SK-N-SH (cell line): ENCODE measurements around the gene TSSK2. TPM values are rescaled to one million over a fixed set of nuclear protein-coding genes. Genes with fewer than 3 reads are reported as not detected.

Source experiments
- CTCF ChIA-PET: fragments of 300-600, 350-600 bp; formaldehyde crosslinking; extraction: SDS; loops from one replicate; lab custom pipeline; 2021; lab: Yijun Ruan, JAX
- POLR2A ChIA-PET: fragments of 350-600 bp; sonication (Branson Sonifier 250); formaldehyde crosslinking; extraction: SDS; loops from one replicate; lab custom pipeline; 2020; ENCODE audit warnings: antibody characterized with exemption, inconsistent platforms; lab: Yijun Ruan, JAX
- DNase-seq: peaks from one replicate; pipeline ENCODE4 v3.0.0; 2012
- H2AFZ ChIP-seq: fragments of 200-600 bp; sonication (generic); 2 replicates; pipeline ENCODE4 v1.8.1; 2016; ENCODE audit warnings: antibody characterized with exemption, mild to moderate bottlenecking, low read depth
- H3F3A ChIP-seq: fragments of 200-600 bp; sonication (generic); replicated peaks from 2 replicates; pipeline ENCODE3; 2016; ENCODE audit warnings: antibody characterized with exemption, mild to moderate bottlenecking; ENCODE audit not compliant: insufficient read depth
- H3K27ac ChIP-seq, 2 experiments: fragments of 200-500 bp in 1 of 2; fragments of 200-600 bp in 1 of 2; sonication (Bioruptor generic) in 1 of 2; sonication (generic), shearing (Covaris generic) in 1 of 2; 2 replicates each; pipeline versions ENCODE4 v1.5.1 to v1.6.1; 2014 to 2016; ENCODE audit warnings: low read depth in 2 of 2, inconsistent platforms in 1 of 2, low read length in 1 of 2, mild to moderate bottlenecking in 1 of 2, mixed read lengths in 1 of 2
- H3K27me3 ChIP-seq: fragments of 200-600 bp; sonication (generic), shearing (Covaris generic); 2 replicates; pipeline ENCODE4 v1.6.1; 2016; ENCODE audit warnings: mixed run types; ENCODE audit not compliant: insufficient read depth
- H3K36me3 ChIP-seq, 2 experiments: fragments of 200-500 bp in 1 of 2; fragments of 200-600 bp in 1 of 2; sonication (Bioruptor generic) in 1 of 2; sonication (generic) in 1 of 2; replicated peaks in 1 of 2; 2 replicates each; pipeline versions ENCODE3 to v1.5.1; 2014 to 2016; ENCODE audit warnings: low read length in 1 of 2, mild to moderate bottlenecking in 1 of 2; ENCODE audit not compliant: insufficient read depth in 2 of 2, control insufficient read depth in 1 of 2
- H3K4me1 ChIP-seq, 2 experiments: fragments of 200-500 bp in 1 of 2; fragments of 200-600 bp in 1 of 2; sonication (Bioruptor generic) in 1 of 2; sonication (generic), shearing (Covaris generic) in 1 of 2; 2 replicates each; pipeline versions ENCODE4 v1.5.1 to v1.6.1; 2014 to 2016; ENCODE audit warnings: low read depth in 1 of 2, low read length in 1 of 2, mixed run types in 1 of 2; ENCODE audit not compliant: insufficient read depth in 2 of 2, control insufficient read depth in 1 of 2
- H3K4me2 ChIP-seq: fragments of 200-600 bp; sonication (generic), shearing (Covaris generic); 2 replicates; pipeline ENCODE4 v1.6.1; 2017; ENCODE audit warnings: mixed run types
- H3K4me3 ChIP-seq, 2 experiments: fragments of 200-500 bp in 1 of 2; fragments of 200-600 bp in 1 of 2; sonication (Bioruptor generic) in 1 of 2; sonication (generic), shearing (Covaris generic) in 1 of 2; 2 replicates each; pipeline versions ENCODE4 v1.5.1 to v1.8.1; 2014 to 2016; ENCODE audit warnings: low read depth in 2 of 2, inconsistent platforms in 1 of 2, low read length in 1 of 2, mild to moderate bottlenecking in 1 of 2, mixed read lengths in 1 of 2, moderate library complexity in 1 of 2
- H3K79me2 ChIP-seq: fragments of 200-600 bp; sonication (generic); 2 replicates; pipeline ENCODE4 v1.8.1; 2017; ENCODE audit warnings: mild to moderate bottlenecking; ENCODE audit not compliant: insufficient read depth
- H3K9ac ChIP-seq: fragments of 200-600 bp; sonication (generic); 2 replicates; pipeline ENCODE4 v1.6.1; 2017; ENCODE audit warnings: mixed run types
- H3K9me2 ChIP-seq: fragments of 200-600 bp; sonication (generic); 2 replicates; pipeline ENCODE4 v1.6.1; 2017; ENCODE audit warnings: mixed run types
- H3K9me3 ChIP-seq: fragments of 200-600 bp; sonication (generic); 2 replicates; pipeline ENCODE4 v1.6.1; 2017; ENCODE audit warnings: mixed run types, mild to moderate bottlenecking, moderate library complexity
- H4K20me1 ChIP-seq: fragments of 200-600 bp; sonication (generic); 2 replicates; pipeline ENCODE4 v1.6.1; 2017; ENCODE audit warnings: mild to moderate bottlenecking, mixed run types; ENCODE audit not compliant: insufficient read depth
- CHD2 ChIP-seq: fragments of 150-350 bp; IDR thresholded peaks from 2 replicates; pipeline ENCODE4 v1.6.1; 2018; ENCODE audit warnings: low read length; ENCODE audit not compliant: partially characterized antibody
- FOSL2 ChIP-seq: IDR thresholded peaks from 2 replicates; pipeline ENCODE4 v1.4.0; 2012; ENCODE audit warnings: low read depth, mild to moderate bottlenecking, moderate library complexity, borderline replicate concordance
- FOXJ3 ChIP-seq: sonication (generic); formaldehyde crosslinking; IDR thresholded peaks from 2 replicates; pipeline ENCODE4 v1.5.1; 2020; ENCODE audit warnings: mild to moderate bottlenecking, missing genetic modification reagents
- GATA2 ChIP-seq: sonication (generic); formaldehyde crosslinking; IDR thresholded peaks from 2 replicates; pipeline ENCODE4 v1.5.0; 2020; ENCODE audit warnings: mild to moderate bottlenecking, missing genetic modification reagents
- MXI1 ChIP-seq: IDR thresholded peaks from 2 replicates; pipeline ENCODE4 v1.6.1; 2012; ENCODE audit warnings: mild to moderate bottlenecking, low read depth, low read length, improper control_type of control experiment
- NRF1 ChIP-seq: IDR thresholded peaks from 2 replicates; pipeline ENCODE4 v1.6.1; 2012; ENCODE audit warnings: low read depth, mild to moderate bottlenecking, low read length
- PBX3 ChIP-seq: IDR thresholded peaks from 2 replicates; pipeline ENCODE4; 2012
- SMC3 ChIP-seq: IDR thresholded peaks from 2 replicates; pipeline ENCODE4 v1.6.1; 2012; ENCODE audit warnings: low read depth, low read length, improper control_type of control experiment
- TAF1 ChIP-seq: IDR thresholded peaks from 2 replicates; pipeline ENCODE4 v1.6.1; 2012; ENCODE audit warnings: low read depth, mild to moderate bottlenecking, low read length, moderate library complexity, borderline replicate concordance
- TCF12 ChIP-seq: IDR thresholded peaks from 2 replicates; pipeline ENCODE4 v1.4.0; 2012
- TEAD4 ChIP-seq: IDR thresholded peaks from 2 replicates; pipeline ENCODE4 v1.4.0; 2012; ENCODE audit warnings: mild to moderate bottlenecking, borderline replicate concordance; ENCODE audit not compliant: insufficient read depth
- USF1 ChIP-seq: IDR thresholded peaks from 2 replicates; pipeline ENCODE4 v1.4.0; 2012; ENCODE audit warnings: low read depth, borderline replicate concordance
- USF2 ChIP-seq: fragments of 150-350 bp; IDR thresholded peaks from 2 replicates; pipeline ENCODE4 v1.6.1; 2017; ENCODE audit warnings: antibody characterized with exemption, low read length, low read depth, borderline replicate concordance
- WGBS: methylation state at CpG from one replicate; pipeline ENCODE4 v1.1.6; 2017; ENCODE audit warnings: low lambda C conversion rate; 5-methylcytosine and 5-hydroxymethylcytosine counted together
- polyA plus RNA-seq, 3 experiments: library from polyadenylated mRNA; depleted of rRNA; stranded (reverse); fragments of >200 nt; gene quantifications; 2 replicates each; pipeline ENCODE4 v1.2.3, GENCODE V29; 2012

TSSK2 gene
- polyA plus RNA-seq, 1 of the 3 experiments (the other 2 are of a cell fraction), result not detected

DNA sequence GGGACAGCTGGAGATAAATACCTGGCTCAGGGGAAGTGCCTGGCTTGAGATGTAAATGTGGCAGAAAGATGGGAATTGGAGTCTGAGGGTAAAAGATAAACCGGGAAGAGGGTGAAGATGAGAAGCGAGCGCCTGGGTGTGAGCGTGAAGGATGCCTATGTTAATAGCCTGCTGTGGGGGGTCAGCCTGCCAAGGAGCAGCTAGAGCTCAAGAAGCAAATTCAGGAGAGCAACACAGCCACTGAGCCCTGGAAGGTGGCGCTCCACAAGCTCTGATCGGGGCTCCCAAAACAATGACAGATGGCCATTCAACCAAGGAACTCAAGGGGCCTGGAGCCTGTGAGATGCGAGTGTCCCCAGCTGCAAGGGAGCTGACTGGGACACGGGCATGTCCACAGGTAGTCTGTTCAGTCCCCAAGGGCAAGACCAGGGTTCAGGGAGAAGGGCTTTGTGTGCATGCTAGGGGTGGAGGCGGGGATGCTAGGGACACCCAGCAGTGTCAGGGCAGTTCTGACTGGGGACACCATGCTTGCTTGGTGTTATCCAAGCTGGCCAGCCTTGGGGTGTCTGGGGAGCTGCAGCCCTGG, 16.2 kb downstream of the TSSK2 start:
- Histone ChIP-seq H3K4me3 (no peak overlapping the region), H3K4me2 (no peak overlapping the region), H3K27ac (no peak overlapping the region), H3K27me3 (peaks cover 49% of the 10 kb centered on the region), H3K9me3 (no peaks in the 10 kb centered on the region), H4K20me1 (no peaks in the 10 kb centered on the region), H3K9ac (no peak overlapping the region), H3K9me2 (no peaks in the 10 kb centered on the region), H3F3A (no peaks in the 10 kb centered on the region), H2AFZ (no peak overlapping the region), H3K4me1 (peaks cover 4 to 8% of the 10 kb centered on the region in 2 experiments; a peak in 3 of 4 replicates), H3K79me2 (peaks cover 21% of the 10 kb centered on the region), H3K36me3 (peaks cover 0 to 2% of the 10 kb centered on the region in 2 experiments)
- ChIA-PET POLR2A (no interaction called here), CTCF (interaction anchor here (0.7 to 3.8 kb wide), 4 partner anchors 9 to 483 kb away, joined by 3 to 26 read pairs (median 4); no protein-coding TSS in a partner anchor)
- no peak for DNase-seq
- WGBS, result 28% methylated on average over 9 of the region's 9 CpGs
- TF ChIP-seq NRF1 (no peak), PBX3 (no peak), TEAD4 (no peak), FOSL2 (no peak)

GRCh38 chr22:19148417-19149046, 17.4 kb downstream of the TSSK2 start:
- H3K4me1 ChIP-seq, result peaks cover 0 to 5% of the 10 kb centered on the region in 2 experiments; a peak in 2 of 4 replicates
- H3K27me3 ChIP-seq, result peaks cover 58% of the 10 kb centered on the region
- no peak for DNase-seq
- TF ChIP-seq NRF1 (no peak), PBX3 (no peak), TCF12 (no peak), FOXJ3 (no peak), TAF1 (no peak), CHD2 (no peak), SMC3 (no peak), USF2 (no peak), USF1 (no peak), MXI1 (no peak), GATA2 (no peak)
- peaks cover 9% of the 10 kb centered on the region for H3K79me2 ChIP-seq
- CTCF ChIA-PET, result interaction anchor here (0.6 to 0.9 kb wide), 2 partner anchors 9 to 100 kb away, joined by 3 read pairs; no protein-coding TSS in a partner anchor
- no peak overlapping the region for H3K9ac ChIP-seq
- POLR2A ChIA-PET, result no interaction called here
- no peaks in the 10 kb centered on the region for H3K9me2 ChIP-seq
- H3K27ac ChIP-seq, result no peak overlapping the region
- no peak overlapping the region for H3K4me2 ChIP-seq
- no peaks in the 10 kb centered on the region for H4K20me1 ChIP-seq
- H3K36me3 ChIP-seq, result no peaks in the 10 kb centered on the region
- 17% methylated on average over 30 of the region's 33 CpGs for WGBS
- no peak overlapping the region for H2AFZ ChIP-seq
- no peaks in the 10 kb centered on the region for H3K9me3 ChIP-seq
- no peak overlapping the region for H3K4me3 ChIP-seq
- no peaks in the 10 kb centered on the region for H3F3A ChIP-seq
